ENCODE data around the gene FARP1. TPM values are rescaled to one million over a fixed set of nuclear protein-coding genes. Genes with fewer than 3 reads are reported as not detected.

The FARP1 gene
- polyA plus RNA-seq, 4 donors: 222 to 270 (median 241) TPM

DNA sequence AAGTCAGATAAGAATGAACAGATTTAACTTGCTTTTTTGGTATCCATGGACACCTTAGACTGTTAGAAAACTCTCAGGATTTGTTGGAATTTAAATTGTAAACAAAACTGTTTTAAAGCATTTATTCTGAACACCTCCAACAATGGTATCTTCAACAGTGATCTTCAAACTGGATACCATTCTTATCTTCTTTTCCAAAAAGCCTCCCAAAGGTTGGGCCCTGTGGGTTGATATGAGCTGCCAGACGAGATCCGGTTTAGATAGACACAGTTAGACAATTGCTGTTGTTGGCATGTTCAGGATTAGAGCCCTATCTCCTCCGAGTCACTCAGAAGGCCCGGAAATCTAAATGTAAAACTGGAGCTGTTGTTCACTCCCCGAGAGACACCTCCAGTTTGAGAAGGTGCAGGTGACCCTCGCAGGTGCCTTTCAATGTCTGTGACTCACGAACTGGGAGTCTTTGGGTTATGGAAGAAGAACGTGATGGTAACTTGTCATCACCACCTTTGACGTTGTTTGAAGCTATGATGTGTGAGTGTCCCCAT lies 177.7 kb downstream of the FARP1 start:
- DNase-seq (ENCODE audit: low read depth in 4 of 4, low spot score in 2 of 4): no peak

DNA sequence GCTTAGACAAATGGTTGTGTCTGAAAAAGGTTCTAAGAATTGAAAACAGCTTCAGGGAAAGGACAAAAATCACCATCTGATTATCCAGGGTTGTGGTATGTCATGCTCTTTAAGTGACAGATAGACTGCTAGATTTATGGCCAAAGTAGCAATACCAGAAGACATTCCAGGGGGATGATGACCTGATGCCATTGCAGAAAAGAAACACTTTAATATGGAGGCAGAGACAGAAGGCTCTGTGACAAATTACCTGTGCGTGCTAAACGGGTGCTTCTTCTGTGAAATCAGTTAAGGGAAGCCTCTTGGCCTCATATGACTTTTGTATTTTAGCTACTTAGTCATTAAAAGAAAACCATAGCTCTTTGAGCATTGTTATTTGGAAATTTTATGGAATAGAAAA lies 178.5 kb downstream of the FARP1 start:
- DNase-seq (ENCODE audit: low read depth in 4 of 4, low spot score in 2 of 4): no peak

DNA sequence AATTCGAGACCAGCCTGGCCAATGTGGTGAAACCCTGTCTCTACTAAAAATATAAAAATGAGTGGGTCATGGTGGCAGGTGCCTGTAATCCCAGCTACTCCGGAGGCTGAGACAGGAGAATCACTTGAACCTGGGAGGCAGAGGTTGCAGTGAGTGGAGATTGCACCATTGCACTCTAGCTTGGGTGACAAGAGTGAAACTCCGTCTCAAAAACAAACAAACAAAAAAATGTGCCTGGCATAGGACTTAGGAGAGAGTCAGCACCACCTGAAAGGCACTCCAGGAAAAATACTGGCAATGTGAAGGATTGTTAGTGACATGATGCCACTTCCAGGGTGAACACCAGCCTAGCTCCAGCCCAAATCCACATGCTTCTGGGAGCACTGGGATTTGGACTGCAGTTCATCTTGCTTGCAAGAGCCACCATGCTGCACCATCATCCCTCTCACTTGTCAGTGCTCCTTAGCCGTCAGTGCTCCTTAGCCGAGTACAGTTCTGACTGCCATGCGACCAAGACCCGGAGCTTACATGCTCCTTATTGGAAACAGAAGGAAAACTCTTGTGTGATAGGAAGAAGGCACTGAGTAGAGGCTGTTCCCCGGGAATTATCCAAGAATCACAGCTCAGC lies 179.3 kb downstream of the FARP1 start:
- DNase-seq (ENCODE audit: low read depth in 4 of 4, low spot score in 2 of 4): no peak

DNA sequence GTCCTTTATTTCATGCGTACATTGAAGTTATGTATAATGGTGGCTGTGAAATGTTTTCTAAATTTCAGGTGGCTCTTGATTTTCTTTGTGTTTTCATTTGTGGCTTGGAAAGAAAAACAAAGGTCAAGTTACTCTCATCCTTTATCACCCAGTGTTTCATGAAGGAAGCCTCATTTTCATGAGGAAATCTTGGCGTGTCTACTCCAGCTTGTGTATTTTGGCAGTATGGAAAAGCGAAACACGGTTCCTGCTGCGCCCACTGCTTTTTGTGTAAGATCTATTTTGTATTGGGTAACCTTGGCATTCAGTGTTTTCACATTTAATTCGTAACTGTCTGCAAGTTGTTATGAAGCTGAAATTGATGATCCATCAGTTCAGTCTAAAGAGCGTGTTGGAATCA lies 181.2 kb downstream of the FARP1 start:
- DNase-seq (ENCODE audit: low read depth in 4 of 4, low spot score in 2 of 4): no peak

DNA sequence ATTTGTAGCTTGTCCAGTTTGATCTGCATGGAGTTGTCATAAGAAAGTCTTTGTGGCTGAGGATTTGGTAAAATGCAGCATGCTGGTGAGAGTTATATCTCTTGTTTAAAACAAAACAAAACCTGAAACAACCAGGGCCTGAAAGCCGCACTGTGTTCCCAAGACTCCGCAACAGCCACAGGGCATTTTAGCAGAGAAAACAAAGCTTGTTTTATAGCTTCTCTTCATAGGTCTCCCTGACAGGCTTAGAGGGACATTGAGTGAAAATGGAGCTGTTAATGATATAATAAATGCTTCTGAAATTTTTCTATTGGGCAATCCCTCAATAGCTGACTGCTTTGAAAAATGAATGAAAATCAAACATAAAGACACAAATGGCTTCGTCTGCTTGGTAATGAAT lies 182.8 kb downstream of the FARP1 start:
- no peak for DNase-seq (ENCODE audit: low read depth in 4 of 4, low spot score in 2 of 4)

DNA sequence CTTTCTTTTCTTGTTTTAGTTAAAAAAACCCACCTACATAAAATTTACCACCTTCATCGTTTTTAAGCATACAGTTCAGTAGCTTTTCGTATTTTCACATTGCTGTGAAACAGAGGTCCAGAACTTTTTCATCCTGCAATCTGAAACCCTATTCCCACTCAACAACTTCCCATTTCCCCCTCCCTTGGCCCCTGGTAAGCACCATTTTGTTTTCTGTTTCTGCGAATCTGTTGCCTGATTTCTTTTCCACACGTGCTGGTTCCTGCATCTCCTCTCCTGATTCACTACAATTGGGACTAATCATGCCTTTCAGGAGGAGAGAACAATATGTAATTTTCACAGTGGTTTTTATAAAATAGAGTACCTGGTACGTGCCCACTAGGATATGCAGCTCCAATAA lies 183.4 kb downstream of the FARP1 start:
- DNase-seq (ENCODE audit: low read depth in 4 of 4, low spot score in 2 of 4): no peak

DNA sequence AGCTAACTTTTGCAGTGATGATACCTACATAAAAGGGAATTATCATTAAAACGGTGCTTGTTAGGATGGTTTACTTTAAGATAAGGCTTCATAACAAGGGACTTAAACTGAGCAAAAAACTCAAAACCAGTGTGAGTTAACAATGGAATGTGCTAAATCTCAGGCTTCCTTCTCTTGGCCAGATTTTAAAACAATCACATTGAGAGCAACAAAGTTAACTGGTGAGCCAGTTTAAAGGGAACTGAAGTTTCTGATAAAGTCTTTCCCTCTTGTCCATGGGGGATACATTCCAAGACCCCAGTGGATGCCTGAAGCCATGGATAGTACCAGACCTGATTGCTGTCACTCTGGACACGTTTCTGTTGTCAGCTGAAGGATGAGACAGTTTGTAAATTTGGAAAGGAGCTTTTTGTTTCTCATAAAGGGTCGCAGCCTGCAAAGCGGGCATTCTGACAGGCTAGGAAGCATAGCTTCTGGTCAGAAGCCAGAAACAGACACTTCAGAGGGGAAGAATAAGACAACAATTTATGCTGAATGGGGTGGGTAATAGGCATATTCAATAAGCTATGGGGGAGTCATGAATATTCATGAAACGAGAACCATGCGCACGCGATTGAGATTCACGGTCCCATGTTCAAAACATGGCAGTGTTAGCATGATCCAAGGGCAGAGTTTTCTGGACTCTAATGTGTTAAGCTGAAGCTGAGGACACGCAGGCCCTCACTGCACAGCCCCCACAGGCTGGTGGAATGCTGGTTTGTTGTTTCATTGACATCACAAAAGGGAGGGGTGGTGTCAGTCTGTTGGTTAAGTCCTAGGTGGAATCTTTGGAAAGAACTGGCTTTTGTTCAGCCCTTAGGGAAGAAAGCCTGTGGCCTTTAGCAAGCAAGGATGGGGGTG lies 184.7 kb downstream of the FARP1 start:
- DNase-seq (ENCODE audit: low read depth in 4 of 4, low spot score in 2 of 4): peak in 1 of 4 donors; percentile 56

DNA sequence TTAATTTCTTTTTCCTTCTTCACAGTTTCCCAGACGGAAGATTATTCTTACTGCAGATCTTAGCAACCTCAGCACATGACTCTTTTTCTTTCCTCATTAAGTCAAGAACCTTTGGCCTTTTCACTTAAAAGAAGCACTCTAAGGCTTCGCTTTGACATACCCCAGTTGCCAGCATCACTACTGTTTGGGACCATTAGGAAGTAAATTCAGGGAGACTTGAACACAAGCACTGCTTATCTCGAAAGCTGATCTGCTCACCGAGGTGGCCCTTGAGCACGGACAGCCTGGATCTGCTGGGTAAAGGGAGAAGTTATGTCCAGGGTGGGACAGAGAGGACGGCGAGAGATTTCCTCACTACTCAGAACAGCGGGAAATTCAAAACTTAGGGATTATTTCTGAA lies 185.6 kb downstream of the FARP1 start:
- no peak for DNase-seq (ENCODE audit: low read depth in 4 of 4, low spot score in 2 of 4)

DNA sequence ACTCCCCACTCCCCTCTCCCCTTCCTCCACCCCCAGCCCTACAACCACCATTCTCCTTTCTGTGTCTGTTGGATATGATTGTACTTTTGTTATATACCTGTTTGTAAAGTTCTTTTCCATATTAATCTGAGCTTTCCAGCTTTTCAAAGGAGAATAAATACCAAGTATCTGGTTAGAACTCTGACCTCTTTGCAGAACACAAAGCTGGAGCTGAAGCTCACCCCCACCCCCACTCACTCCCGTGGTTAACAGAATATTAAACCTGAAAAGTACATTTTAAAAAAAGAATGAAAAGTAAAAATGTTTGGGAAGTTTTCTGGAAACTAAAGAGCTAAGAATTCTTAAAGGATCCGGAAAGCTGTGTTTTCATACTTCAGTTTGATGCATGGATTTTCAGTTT lies 189.3 kb downstream of the FARP1 start:
- no peak for DNase-seq (ENCODE audit: low read depth in 4 of 4, low spot score in 2 of 4)

DNA sequence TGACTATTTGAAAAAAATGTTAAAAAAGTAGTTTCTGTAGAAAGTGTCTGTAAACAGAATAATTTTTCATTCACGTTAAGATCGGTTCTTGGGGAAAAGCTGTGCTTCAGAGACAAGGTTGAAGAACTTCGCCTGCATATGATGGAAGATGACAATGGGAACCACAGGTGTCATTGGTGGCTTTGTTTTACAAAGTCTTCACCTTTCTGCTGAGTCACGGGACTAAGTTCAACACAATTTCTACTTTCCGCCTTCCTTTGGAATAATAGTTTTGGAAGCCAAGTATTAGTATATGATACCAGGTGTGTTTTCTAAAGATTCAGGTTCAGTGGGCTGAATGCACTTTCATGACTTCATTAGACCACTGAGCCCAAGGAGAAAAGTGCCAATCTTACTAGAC lies 189.8 kb downstream of the FARP1 start:
- DNase-seq (ENCODE audit: low read depth in 4 of 4, low spot score in 2 of 4): no peak

DNA sequence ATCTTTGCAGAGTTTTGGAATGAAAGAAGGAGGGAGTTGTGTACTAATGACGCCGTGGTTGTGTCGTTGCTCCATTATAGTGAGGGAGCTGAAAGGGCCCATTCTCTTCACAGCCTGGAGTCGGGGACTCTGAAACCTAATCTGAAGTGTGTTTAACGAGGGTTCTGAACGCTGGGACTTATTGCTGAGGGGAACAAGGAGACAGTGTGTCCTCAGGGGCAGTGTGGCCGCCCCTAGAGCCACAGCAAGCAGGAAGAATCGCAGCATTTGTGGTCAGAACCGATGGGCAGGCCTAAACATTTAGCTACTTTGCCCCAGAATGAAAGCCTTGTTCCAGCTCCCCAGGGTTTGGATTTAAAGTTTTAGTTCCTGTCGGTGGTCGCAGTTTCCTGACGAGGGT lies 190.6 kb downstream of the FARP1 start:
- DNase-seq (ENCODE audit: low read depth in 4 of 4, low spot score in 2 of 4): no peak

DNA sequence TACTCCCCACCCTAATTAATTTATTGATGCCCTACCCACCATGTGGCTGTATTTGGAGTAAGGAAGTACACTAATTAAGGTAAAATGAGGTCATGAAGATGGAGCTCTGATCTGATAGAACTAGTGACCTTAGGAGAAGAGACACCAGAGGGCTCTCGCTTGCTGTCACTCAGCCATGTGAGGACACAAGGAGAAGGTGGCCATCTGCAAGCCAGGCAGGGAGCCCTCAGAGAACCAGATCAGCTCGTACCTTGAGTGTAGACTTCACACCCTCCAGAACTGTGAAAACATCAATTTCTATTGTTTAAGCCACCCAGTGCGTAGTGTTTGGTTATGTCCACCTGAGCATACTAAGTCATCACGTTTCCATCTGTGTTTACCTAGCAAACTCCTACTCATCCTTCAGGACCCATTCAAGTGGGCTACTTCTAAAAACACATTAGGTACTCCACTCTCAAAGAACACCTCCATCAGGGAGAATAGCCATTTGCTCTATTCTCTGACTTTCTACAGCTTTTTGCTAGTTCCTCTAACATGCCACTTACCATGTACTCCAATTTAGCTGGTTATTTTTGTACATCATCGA lies 191.8 kb downstream of the FARP1 start:
- DNase-seq (ENCODE audit: low read depth in 4 of 4, low spot score in 2 of 4): no peak

DNA sequence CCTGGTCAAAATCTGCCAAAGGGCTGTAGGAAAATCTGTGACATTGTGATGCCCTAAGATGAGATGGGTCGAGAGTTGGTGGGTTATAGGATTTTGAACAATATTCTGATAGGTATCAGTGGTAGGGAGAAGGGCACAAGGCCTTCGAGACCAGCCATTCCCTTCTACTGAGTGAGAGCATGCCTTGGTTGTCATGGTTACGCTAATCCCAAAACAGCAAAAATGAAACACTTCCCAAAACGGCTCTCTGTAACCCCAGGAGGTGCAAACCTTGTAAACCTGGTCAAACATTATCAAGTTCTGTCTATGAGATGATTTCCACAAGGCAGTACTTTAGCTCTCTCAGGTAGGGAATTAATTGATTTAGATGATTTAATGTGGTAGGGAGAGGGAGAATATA lies 192.8 kb downstream of the FARP1 start:
- DNase-seq (ENCODE audit: low read depth in 4 of 4, low spot score in 2 of 4): no peak

DNA sequence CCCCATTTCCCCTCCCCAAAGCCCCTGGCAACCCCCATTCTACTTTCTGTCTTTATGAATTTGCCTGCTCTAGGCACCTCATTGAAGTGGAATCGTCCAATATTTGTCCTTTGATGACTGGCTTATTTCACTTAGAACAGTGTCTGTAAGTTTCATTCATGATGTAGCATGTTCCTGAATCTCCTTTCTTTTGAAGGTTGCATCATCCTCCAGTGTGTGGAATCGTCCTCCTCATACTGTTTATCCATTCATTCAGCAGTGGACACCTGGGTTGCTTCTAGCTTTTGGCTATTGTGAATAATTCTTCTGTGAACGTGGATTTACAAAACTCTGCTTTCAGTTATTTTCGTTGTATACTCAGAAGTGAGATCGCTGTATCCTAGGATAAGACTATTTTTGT lies 195.4 kb downstream of the FARP1 start:
- no peak for DNase-seq (ENCODE audit: low read depth in 4 of 4, low spot score in 2 of 4)

DNA sequence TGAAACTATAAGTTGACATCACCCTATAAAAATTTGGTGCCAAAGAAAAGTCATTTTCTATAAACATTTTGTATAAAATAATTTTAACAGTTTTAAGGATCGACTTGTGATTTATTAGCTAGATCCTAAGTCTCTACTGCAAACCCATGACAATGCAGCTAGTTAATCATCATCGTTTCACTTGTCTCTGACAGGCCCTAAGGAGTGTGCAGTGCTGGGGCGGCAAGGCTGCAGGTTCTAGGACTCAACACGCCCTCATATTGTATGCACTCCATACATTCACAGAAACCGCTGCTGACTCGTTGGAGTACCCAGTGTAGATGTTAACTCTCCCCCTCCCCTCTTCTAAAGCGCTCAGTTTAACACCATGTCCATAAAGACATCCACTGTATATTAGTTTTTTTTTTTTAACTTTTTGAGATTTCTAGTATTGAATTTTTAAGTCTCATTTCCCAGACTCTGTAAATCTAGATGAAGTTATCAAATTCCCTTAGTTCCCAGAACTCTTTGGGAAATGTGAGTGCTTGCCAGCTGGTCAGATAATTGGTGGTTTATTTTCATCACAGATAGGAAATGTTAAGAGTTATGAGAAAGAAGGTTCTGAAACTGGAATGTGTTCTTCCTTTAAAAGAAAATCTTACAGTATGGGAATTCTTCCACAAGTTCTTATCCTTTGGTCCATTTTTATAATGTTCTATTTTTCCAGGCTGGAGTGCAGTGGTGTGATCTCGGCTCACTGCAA lies 197.0 kb downstream of the FARP1 start:
- DNase-seq (ENCODE audit: low read depth in 4 of 4, low spot score in 2 of 4): no peak

DNA sequence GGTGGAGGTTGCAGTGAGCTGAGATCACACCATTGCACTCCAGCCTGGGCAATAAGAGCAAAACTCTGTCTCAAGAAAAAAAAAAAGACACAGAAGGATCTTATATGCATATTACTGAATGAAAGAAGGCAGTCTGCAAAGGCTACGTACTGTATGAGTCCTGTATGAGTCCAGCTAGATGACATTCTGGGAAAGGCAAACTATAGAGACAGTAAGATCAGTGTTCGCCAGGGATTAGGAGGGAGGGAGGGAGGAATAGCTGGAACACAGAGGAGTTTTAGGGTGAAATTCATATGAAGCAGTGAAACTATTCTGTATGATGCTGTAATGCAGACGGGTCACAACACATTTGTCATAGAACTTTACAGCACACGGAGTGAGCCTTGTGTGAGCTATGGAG lies 200.1 kb downstream of the FARP1 start:
- DNase-seq (ENCODE audit: low read depth in 4 of 4, low spot score in 2 of 4): no peak

DNA sequence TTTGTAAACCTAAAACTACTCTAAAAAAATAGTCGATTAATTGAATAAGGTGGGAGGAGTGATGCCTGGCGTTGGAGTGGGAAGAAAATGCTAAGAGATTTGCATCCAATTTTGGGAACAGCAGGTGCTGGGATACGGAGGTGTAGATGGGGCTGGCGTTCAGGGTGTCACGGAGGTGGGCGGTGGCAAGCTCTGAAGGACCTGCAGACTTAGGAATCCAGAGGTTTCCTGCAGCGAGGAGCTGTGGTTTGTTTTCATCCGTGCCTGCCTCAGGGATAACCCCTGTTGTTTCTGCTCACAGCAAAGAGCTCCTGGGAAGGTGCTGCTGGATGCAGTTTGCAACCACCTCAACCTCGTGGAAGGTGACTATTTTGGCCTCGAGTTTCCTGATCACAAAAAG lies 200.6 kb downstream of the FARP1 start:
- DNase-seq (ENCODE audit: low read depth in 4 of 4, low spot score in 2 of 4): no peak

DNA sequence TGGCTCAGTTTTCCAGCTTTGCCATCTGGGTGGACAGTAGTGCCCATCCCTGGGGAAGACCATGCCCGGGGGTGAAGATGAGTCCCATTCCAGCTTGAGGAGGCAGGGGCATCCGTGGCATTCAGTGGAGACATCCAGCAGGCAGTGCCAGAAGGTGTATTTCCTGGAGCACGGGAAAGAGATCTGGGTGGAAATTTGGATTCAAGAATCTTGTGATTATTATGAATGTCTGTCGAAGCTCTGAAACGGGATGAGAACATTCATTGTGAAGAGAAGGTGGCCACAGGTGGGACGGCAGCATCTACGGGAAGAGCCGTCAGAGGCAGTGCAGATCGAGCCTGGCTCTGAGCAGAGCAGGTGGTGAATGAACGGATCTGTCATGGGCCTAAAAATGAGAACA lies 201.5 kb downstream of the FARP1 start:
- no peak for DNase-seq (ENCODE audit: low read depth in 4 of 4, low spot score in 2 of 4)

DNA sequence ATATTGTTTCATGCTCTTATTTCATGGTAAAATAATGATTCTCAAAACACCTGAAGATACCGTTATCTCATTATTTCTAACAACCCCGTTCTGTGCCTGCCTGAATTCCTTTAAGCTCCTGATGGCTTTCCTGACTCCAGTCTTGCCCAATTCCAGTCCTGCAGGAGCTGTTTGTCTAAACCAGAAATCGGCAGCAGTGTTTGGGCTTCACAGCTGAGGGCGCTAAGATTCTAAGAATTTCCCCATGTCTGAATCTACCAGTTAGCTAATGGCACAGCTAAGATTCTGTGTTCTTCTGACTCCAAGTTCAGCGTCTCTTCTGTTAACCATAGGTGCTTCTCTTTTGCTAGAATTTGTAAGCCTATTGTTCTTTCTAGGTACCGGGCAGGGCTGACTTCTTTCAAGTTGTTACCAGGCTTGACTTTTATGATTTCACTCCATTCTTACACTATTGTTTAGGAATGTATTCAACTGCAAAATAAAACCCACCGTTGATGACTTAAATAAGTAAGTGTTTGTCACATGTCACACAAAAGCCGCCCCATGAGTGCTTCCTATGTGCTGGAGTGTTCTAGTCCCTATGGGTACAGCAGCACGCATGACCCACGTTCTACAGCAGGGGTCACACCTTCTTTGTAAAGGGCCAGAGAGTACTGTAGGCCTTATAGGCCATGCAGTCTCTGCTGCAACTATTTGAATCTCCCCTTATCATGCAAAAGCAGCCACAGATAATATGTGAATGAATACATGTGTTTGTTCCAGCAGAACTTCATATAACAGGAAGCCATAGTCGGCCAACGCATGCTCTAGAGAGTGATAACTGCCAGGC lies 202.4 kb downstream of the FARP1 start:
- no peak for DNase-seq (ENCODE audit: low read depth in 4 of 4, low spot score in 2 of 4)
